ENCODE results near the gene LRP2.

Gene LRP2

DNA sequence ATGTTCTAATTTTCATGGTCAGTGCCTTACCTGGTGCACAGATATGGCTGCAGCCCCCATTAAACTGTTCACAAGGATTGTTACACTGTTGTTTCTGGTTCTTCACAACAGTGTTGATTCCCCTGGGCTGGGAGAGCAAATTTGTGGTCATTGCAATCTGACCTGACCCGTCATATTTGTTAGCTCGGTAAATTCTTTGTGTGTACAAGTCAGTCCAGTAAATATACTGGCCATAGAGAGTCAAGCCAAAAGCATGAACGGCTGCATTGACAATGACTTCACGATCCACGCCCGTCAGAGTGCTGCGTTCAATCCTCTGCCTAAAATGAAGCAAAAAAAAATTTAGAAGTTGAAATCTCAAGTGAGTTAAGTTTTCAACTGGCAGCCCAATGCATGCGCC is 158.4 kb downstream of the LRP2 start:
- Histone ChIP-seq H3K9ac (ENCODE audit: low read depth, low read length) (no peak overlapping the region), H3K27me3 (ENCODE audit: insufficient read depth, low read length) (no peaks in the 10 kb centered on the region), H3K4me1 (ENCODE audit: insufficient read depth, low read length) (no peaks in the 10 kb centered on the region), H3K9me3 (ENCODE audit: insufficient read depth, low read depth, low read length) (no peaks in the 10 kb centered on the region), H3K4me3 (ENCODE audit: low read length) (no peak overlapping the region), H3K36me3 (ENCODE audit: insufficient read depth, low read length) (no peaks in the 10 kb centered on the region; the same call in 1 of the 2 replicates), H3K27ac (ENCODE audit: low read depth, low read length) (no peak overlapping the region)
- 98% methylated on average over 8 of the region's 8 CpGs for WGBS

DNA sequence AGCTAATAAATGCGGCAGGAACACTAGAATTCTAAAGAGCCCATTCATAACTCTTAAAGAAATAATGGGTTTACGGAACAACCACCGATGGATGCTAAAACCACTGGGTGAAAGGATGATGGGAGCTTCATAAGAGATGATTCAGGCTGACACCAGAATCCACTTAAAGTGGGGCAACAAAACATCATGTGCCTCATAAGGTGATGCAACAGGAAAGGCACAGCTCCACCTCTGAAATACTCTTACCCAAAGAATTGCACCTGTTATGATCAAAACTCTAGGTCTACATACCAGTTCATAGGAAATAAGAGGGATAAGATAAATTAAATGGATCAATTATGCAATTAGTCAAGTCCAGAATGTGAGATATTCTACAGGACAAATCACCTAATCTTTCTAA is 161.6 kb downstream of the LRP2 start:
- H3K36me3 ChIP-seq (ENCODE audit: insufficient read depth, low read length): no peaks in the 10 kb centered on the region; the same call in 1 of the 2 replicates
- no peak overlapping the region for H3K4me3 ChIP-seq (ENCODE audit: low read length)
- H3K27ac ChIP-seq (ENCODE audit: low read depth, low read length): no peak overlapping the region
- H3K9me3 ChIP-seq (ENCODE audit: insufficient read depth, low read depth, low read length): no peaks in the 10 kb centered on the region
- 100% methylated on average over 3 of the region's 3 CpGs for WGBS
- no peaks in the 10 kb centered on the region for H3K27me3 ChIP-seq (ENCODE audit: insufficient read depth, low read length)
- no peaks in the 10 kb centered on the region for H3K4me1 ChIP-seq (ENCODE audit: insufficient read depth, low read length)
- H3K9ac ChIP-seq (ENCODE audit: low read depth, low read length): no peak overlapping the region

DNA sequence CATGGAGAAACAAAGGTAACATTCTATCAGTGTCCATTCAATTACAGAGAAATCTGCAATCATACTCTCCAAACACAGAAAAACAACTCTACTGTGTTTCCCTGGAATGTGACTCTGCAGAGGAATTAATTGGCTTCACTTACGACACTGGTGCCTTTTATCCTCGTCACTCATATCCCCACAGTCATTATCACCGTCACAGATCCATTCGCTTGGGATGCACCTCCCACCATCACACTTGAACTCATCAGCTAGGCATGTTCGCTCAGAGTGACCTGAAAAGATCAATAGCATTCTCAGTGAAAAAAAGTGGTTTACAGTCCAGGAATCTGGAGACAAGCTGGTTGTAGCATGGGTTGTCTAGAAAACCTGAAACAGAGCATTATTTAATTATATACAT is 168.7 kb downstream of the LRP2 start:
- 92% methylated on average over 5 of the region's 5 CpGs for WGBS
- Histone ChIP-seq H3K9me3 (ENCODE audit: insufficient read depth, low read depth, low read length) (no peaks in the 10 kb centered on the region), H3K27me3 (ENCODE audit: insufficient read depth, low read length) (no peaks in the 10 kb centered on the region), H3K36me3 (ENCODE audit: insufficient read depth, low read length) (no peaks in the 10 kb centered on the region; the same call in 1 of the 2 replicates), H3K4me1 (ENCODE audit: insufficient read depth, low read length) (no peaks in the 10 kb centered on the region), H3K9ac (ENCODE audit: low read depth, low read length) (no peak overlapping the region), H3K4me3 (ENCODE audit: low read length) (no peak overlapping the region), H3K27ac (ENCODE audit: low read depth, low read length) (no peak overlapping the region)

DNA sequence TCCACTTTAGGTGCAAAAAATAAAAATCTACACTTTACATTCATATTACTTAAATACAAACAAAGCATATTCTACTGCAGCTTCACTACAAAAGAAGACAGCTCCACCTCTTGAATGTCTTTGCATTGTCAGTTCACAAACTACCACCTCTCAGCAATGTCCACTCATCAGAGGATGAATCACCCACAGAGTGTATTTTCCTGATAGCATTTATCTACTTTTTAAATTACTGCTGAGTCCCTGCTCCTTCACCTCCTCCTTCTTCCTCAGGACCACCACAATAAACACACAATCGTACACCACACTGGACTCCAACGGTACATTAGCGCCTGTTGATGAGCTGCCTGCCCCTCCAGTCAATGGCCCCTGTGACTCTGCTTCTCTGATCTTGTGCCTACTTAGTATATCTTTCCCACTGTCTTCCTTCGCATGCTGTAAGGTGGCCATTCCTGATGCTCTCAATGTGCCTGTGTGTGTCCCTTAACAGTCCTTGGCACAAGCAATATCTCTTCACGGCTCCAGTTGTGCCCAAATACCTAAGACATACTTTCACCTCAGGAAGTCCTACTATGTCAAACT is 172.0 kb downstream of the LRP2 start:
- H3K27me3 ChIP-seq (ENCODE audit: insufficient read depth, low read length): no peaks in the 10 kb centered on the region
- WGBS: 56% methylated on average over 5 of the region's 5 CpGs
- no peak overlapping the region for H3K27ac ChIP-seq (ENCODE audit: low read depth, low read length)
- H3K9me3 ChIP-seq (ENCODE audit: insufficient read depth, low read depth, low read length): no peaks in the 10 kb centered on the region
- H3K9ac ChIP-seq (ENCODE audit: low read depth, low read length): no peak overlapping the region
- H3K4me3 ChIP-seq (ENCODE audit: low read length): no peak overlapping the region
- H3K4me1 ChIP-seq (ENCODE audit: insufficient read depth, low read length): no peaks in the 10 kb centered on the region
- no peaks in the 10 kb centered on the region; the same call in 1 of the 2 replicates for H3K36me3 ChIP-seq (ENCODE audit: insufficient read depth, low read length)

DNA sequence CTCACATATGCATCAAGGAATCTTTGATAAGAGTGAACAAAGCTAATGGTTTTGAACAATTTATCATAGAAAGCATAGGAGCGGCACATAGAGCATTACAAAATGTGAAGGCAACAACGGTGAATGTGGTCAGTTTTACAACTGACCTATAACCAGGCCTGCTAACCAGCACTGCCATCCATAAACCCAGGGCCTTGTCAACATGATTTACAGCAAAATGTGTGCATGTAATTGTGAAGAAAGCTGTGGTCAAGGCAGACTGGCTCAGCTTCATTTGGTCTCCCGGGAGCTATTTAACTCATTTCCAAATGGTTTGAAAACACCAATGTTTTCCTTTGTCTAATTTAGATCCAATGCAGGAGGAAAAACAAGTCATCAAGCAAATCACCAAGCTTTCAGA is 173.2 kb downstream of the LRP2 start:
- WGBS: 95% methylated on average over 3 of the region's 3 CpGs
- Histone ChIP-seq H3K4me3 (ENCODE audit: low read length) (no peak overlapping the region), H3K27ac (ENCODE audit: low read depth, low read length) (no peak overlapping the region), H3K27me3 (ENCODE audit: insufficient read depth, low read length) (no peaks in the 10 kb centered on the region), H3K9ac (ENCODE audit: low read depth, low read length) (no peak overlapping the region), H3K4me1 (ENCODE audit: insufficient read depth, low read length) (no peaks in the 10 kb centered on the region), H3K36me3 (ENCODE audit: insufficient read depth, low read length) (no peaks in the 10 kb centered on the region; the same call in 1 of the 2 replicates), H3K9me3 (ENCODE audit: insufficient read depth, low read depth, low read length) (no peaks in the 10 kb centered on the region)

DNA sequence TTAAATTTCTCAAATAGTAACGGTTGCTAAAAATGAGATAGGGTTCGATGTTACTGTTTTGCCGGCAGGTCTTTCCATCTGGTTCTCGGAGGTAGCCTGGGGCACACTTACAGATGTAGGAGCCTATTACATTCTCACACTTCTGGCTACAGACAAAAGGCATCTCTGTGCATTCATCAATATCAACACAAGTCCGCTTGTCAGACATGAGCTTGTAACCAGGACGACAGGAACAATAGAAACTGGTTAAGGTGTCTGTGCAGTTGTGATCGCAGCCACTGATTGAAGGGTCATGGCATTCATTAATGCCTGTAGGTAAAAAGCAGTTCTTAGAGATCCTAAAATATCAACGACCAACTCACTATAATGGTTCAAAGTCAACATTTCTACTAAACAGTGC is 176.6 kb downstream of the LRP2 start:
- Histone ChIP-seq H3K9ac (ENCODE audit: low read depth, low read length) (no peak overlapping the region), H3K27me3 (ENCODE audit: insufficient read depth, low read length) (no peaks in the 10 kb centered on the region), H3K27ac (ENCODE audit: low read depth, low read length) (no peak overlapping the region), H3K9me3 (ENCODE audit: insufficient read depth, low read depth, low read length) (no peaks in the 10 kb centered on the region), H3K36me3 (ENCODE audit: insufficient read depth, low read length) (peaks cover 3% of the 10 kb centered on the region; the same call in 1 of the 2 replicates), H3K4me1 (ENCODE audit: insufficient read depth, low read length) (no peaks in the 10 kb centered on the region), H3K4me3 (ENCODE audit: low read length) (no peak overlapping the region)
- 94% methylated on average over 8 of the region's 8 CpGs for WGBS

DNA sequence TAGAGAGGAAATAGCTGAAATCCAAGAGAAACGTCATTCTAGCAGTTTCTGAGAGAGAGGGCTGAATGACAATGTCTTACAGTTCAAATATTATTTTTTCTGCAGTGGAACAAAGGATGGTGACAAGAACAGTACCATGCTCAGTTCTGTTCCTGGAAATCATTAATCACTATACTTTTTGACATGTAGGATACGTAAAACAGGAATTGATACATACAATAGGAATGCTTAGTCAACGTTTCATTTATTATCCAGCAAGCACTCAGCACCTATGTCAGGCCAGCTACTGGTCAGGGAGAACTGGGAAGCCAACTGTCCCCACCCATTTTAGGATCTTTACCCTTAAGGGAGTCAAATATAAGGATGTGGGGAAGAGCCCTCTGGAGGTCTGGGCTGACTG is 178.3 kb downstream of the LRP2 start:
- H3K27ac ChIP-seq (ENCODE audit: low read depth, low read length): no peak overlapping the region
- H3K9ac ChIP-seq (ENCODE audit: low read depth, low read length): no peak overlapping the region
- H3K4me3 ChIP-seq (ENCODE audit: low read length): no peak overlapping the region
- H3K9me3 ChIP-seq (ENCODE audit: insufficient read depth, low read depth, low read length): no peaks in the 10 kb centered on the region
- H3K4me1 ChIP-seq (ENCODE audit: insufficient read depth, low read length): no peaks in the 10 kb centered on the region
- WGBS: 63% methylated on average over 3 of the region's 3 CpGs
- no peaks in the 10 kb centered on the region for H3K27me3 ChIP-seq (ENCODE audit: insufficient read depth, low read length)
- H3K36me3 ChIP-seq (ENCODE audit: insufficient read depth, low read length): peaks cover 3% of the 10 kb centered on the region; the same call in 1 of the 2 replicates

DNA sequence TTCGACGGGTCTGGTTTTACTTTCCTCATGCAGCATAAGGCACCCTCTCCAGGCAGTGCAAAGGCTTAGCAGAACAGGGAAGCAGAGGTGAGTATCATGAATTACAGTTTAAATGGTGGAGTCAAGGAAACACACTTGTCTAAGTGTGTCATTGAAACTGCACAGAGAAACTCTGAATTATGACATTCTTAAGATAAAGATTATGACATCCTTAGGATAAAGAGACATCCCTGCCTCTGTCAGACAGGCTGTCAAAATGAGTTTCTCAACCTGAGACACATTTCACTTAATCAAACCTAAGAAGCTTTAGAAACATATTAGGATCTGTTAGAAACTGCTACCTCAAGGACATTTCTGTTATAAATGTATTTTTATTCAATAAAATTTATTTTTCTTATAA is 179.8 kb downstream of the LRP2 start:
- H3K4me1 ChIP-seq (ENCODE audit: insufficient read depth, low read length): 0 out of 2 replicates have a peak, but pooled peaks cover 2% of the 10 kb centered on the region
- no peak overlapping the region for H3K4me3 ChIP-seq (ENCODE audit: low read length)
- no peaks in the 10 kb centered on the region for H3K9me3 ChIP-seq (ENCODE audit: insufficient read depth, low read depth, low read length)
- no peaks in the 10 kb centered on the region for H3K27me3 ChIP-seq (ENCODE audit: insufficient read depth, low read length)
- WGBS: 90% methylated on average over 2 of the region's 2 CpGs
- H3K27ac ChIP-seq (ENCODE audit: low read depth, low read length): no peak overlapping the region
- peaks cover 3% of the 10 kb centered on the region; the same call in 1 of the 2 replicates for H3K36me3 ChIP-seq (ENCODE audit: insufficient read depth, low read length)
- H3K9ac ChIP-seq (ENCODE audit: low read depth, low read length): no peak overlapping the region

DNA sequence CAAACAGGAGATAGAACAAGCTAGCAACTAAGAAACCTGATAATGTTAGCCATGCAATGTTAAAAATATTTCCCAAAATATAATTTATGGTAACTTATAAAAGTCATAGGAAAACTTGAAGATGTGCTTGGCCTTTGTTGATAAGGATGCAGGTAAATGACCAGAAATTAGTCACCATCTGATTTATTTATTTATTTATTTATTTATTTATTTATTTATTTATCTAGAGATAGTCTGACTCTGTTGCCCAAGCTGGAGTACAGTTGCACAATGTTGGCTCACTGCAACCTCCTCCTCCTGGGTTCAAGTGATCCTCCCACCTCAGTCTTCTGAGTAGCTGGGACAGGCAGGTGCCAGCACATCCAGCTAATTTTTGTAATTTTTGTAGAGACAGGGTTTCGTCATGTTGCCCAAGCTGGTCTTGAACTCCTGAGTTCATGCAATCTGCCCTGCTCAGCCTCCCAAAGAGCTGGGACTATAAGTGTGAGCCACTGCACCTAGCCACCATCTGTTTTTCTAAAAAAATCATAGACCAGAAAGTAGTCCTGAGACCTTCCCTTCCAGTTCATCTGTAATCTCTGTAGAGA is 183.4 kb downstream of the LRP2 start:
- Histone ChIP-seq H3K36me3 (ENCODE audit: insufficient read depth, low read length) (peaks cover 3% of the 10 kb centered on the region; the same call in 1 of the 2 replicates), H3K9me3 (ENCODE audit: insufficient read depth, low read depth, low read length) (no peaks in the 10 kb centered on the region), H3K27ac (ENCODE audit: low read depth, low read length) (no peak overlapping the region), H3K4me3 (ENCODE audit: low read length) (no peak overlapping the region), H3K4me1 (ENCODE audit: insufficient read depth, low read length) (0 out of 2 replicates have a peak, but pooled peaks cover 2% of the 10 kb centered on the region), H3K27me3 (ENCODE audit: insufficient read depth, low read length) (no peaks in the 10 kb centered on the region), H3K9ac (ENCODE audit: low read depth, low read length) (no peak overlapping the region)
- 95% methylated on average over 1 of the region's 1 CpG for WGBS

DNA sequence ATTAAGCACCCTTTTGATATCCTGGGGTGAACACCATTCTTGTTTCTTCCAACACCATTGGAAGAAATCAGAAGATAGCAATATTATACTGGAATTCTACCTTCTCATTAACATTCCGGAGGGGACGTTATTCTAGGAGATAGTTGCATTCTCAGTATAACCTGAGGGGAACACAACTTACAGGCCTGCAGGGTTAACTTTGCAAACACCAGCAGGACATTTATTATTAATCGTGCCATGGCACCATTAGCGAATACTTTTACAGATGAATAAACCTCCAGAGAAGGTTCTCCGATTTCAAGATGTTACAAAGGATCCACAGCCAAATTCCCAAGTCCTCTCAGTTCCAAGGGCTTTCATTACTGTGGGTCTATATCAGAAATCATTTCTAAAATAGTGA is 184.0 kb downstream of the LRP2 start:
- 0 out of 2 replicates have a peak, but pooled peaks cover 2% of the 10 kb centered on the region for H3K4me1 ChIP-seq (ENCODE audit: insufficient read depth, low read length)
- H3K4me3 ChIP-seq (ENCODE audit: low read length): no peak overlapping the region
- no peak overlapping the region for H3K27ac ChIP-seq (ENCODE audit: low read depth, low read length)
- H3K9me3 ChIP-seq (ENCODE audit: insufficient read depth, low read depth, low read length): no peaks in the 10 kb centered on the region
- H3K36me3 ChIP-seq (ENCODE audit: insufficient read depth, low read length): peaks cover 3% of the 10 kb centered on the region; the same call in 1 of the 2 replicates
- H3K9ac ChIP-seq (ENCODE audit: low read depth, low read length): no peak overlapping the region
- WGBS: 87% methylated on average over 5 of the region's 5 CpGs
- no peaks in the 10 kb centered on the region for H3K27me3 ChIP-seq (ENCODE audit: insufficient read depth, low read length)

DNA sequence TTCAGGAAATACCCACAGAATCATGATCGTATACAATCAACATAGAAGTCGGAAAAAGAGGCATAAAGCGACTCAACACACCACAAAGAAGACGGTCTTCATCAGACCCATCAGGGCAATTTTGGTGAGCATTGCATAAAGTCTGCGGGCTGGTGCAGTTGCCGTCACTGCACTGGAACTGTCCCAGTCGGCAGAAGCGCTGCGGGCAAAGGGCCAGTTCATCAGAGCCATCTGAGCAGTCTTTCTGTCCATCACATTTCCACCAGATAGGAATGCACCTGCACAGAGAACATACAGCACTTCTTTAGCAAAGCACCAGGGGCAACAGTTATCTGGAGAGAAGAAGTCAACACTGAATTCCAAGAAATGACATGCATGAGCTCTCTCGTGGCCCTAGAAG is 187.2 kb downstream of the LRP2 start:
- Histone ChIP-seq H3K9me3 (ENCODE audit: insufficient read depth, low read depth, low read length) (no peaks in the 10 kb centered on the region), H3K4me1 (ENCODE audit: insufficient read depth, low read length) (0 out of 2 replicates have a peak, but pooled peaks cover 2% of the 10 kb centered on the region), H3K27me3 (ENCODE audit: insufficient read depth, low read length) (no peaks in the 10 kb centered on the region), H3K27ac (ENCODE audit: low read depth, low read length) (no peak overlapping the region), H3K9ac (ENCODE audit: low read depth, low read length) (no peak overlapping the region), H3K4me3 (ENCODE audit: low read length) (no peak overlapping the region), H3K36me3 (ENCODE audit: insufficient read depth, low read length) (no peaks in the 10 kb centered on the region; the same call in 1 of the 2 replicates)
- WGBS: 94% methylated on average over 10 of the region's 10 CpGs

Measured in HUES64 (cell line).